ENCODE results near the gene ZNF750.

DNA sequence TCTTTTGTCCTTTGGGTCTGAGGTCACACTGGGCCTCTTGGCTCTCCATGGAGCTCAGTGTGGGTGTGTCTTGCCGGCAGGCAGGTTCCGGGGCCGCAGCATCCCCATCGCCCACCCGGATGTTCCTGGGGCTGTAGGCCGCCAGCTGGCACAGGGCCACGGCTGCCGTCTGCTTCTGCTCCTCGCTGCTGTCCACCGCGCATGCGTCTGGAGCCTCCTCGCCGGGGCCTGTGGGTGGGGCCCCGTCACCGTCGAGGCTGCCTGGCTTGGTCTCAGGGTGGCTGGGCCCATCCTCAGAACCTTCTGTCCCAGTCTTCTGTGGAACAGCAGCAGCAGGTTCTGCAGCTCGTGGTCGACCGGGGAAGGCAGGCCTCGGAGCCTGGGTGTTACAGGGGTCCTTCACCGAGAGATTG lies 9.6 kb downstream of the ZNF750 start:
- TF ChIP-seq, protein P1, sequence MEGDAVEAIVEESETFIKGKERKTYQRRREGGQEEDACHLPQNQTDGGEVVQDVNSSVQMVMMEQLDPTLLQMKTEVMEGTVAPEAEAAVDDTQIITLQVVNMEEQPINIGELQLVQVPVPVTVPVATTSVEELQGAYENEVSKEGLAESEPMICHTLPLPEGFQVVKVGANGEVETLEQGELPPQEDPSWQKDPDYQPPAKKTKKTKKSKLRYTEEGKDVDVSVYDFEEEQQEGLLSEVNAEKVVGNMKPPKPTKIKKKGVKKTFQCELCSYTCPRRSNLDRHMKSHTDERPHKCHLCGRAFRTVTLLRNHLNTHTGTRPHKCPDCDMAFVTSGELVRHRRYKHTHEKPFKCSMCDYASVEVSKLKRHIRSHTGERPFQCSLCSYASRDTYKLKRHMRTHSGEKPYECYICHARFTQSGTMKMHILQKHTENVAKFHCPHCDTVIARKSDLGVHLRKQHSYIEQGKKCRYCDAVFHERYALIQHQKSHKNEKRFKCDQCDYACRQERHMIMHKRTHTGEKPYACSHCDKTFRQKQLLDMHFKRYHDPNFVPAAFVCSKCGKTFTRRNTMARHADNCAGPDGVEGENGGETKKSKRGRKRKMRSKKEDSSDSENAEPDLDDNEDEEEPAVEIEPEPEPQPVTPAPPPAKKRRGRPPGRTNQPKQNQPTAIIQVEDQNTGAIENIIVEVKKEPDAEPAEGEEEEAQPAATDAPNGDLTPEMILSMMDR (IDR thresholded peaks at IDR 0.05; ENCODE audit: insufficient read depth, low read depth, low read length) = no peak
- no peak for TF ChIP-seq EZH2 (IDR thresholded peaks at IDR 0.05; ENCODE audit: insufficient read depth, low read length)
